OCI-LY3 (cell line): ENCODE measurements around the gene SLC38A11.
A peak's percentile ranks its signal among the peaks of the same experiment; 100 is the strongest.
"Not testable (repeated sequence)": the region's sequence is repeated elsewhere in the genome, so short reads cannot be mapped to it uniquely, and the experiment has no call there.

ENCODE experiments used
- H2AFZ ChIP-seq: fragments of 200-600, 300-600 bp; shearing (Covaris generic); 2 replicates; pipeline ENCODE4 v1.6.0; 2014; ENCODE audit warnings: antibody characterized with exemption, low read depth, low read length
- H3K27ac ChIP-seq: fragments of 200-600, 300-600 bp; sonication (generic); 2 replicates; pipeline ENCODE4 v1.5.1; 2014; ENCODE audit warnings: mild to moderate bottlenecking, low read length, moderate library complexity, mixed read lengths
- H3K27me3 ChIP-seq: fragments of 200-600, 300-600 bp; sonication (generic); 2 replicates; pipeline ENCODE4 v1.6.1; 2014; ENCODE audit warnings: low read depth, low read length, mixed read lengths
- H3K36me3 ChIP-seq: fragments of 200-600, 300-600 bp; sonication (generic); replicated peaks from 2 replicates; pipeline ENCODE3; 2014; ENCODE audit warnings: low read depth, low read length, mixed read lengths
- H3K4me1 ChIP-seq: fragments of 300-600, 200-600 bp; sonication (generic); 2 replicates; pipeline ENCODE4 v1.6.1; 2014; ENCODE audit warnings: low read length, mixed read lengths
- H3K4me2 ChIP-seq: fragments of 200-600, 300-600 bp; sonication (generic); 2 replicates; pipeline ENCODE4 v1.6.1; 2014; ENCODE audit warnings: low read length, mixed read lengths
- H3K4me3 ChIP-seq: fragments of 300-600, 200-600 bp; sonication (generic); 2 replicates; pipeline ENCODE4 v1.5.1; 2014; ENCODE audit warnings: antibody characterized with exemption, mild to moderate bottlenecking, low read length, moderate library complexity
- H3K79me2 ChIP-seq: fragments of 300-600, 200-600 bp; shearing (Covaris generic); 2 replicates; pipeline ENCODE4 v1.6.1; 2014; ENCODE audit warnings: mild to moderate bottlenecking, low read length, mixed read lengths
- H3K9ac ChIP-seq: fragments of 300-600, 200-600 bp; shearing (Covaris generic); 2 replicates; pipeline ENCODE4 v1.6.0; 2014; ENCODE audit warnings: mild to moderate bottlenecking, low read length, moderate library complexity
- H3K9me3 ChIP-seq: fragments of 200-600, 300-600 bp; shearing (Covaris generic); 2 replicates; pipeline ENCODE4 v1.6.1; 2014; ENCODE audit warnings: low read length, mixed read lengths; ENCODE audit not compliant: insufficient read depth
- H4K20me1 ChIP-seq: fragments of 200-600, 300-600 bp; sonication (generic); 2 replicates; pipeline ENCODE4 v1.6.1; 2016; ENCODE audit warnings: low read length, mixed read lengths; ENCODE audit not compliant: insufficient read depth
- CTCF ChIP-seq: fragments of 200-600, 300-600 bp; sonication (generic); IDR thresholded peaks from 2 replicates; pipeline ENCODE4 v1.5.1; 2014; ENCODE audit warnings: antibody characterized with exemption, low read length, low read depth
- EZH2phosphoT487 ChIP-seq: fragments of 200-600 bp; shearing (Covaris generic); IDR thresholded peaks from 2 replicates; pipeline ENCODE4 v1.6.1; 2018; ENCODE audit warnings: antibody characterized with exemption, mixed run types, low read depth

Gene SLC38A11

GRCh38 chr2:164954954-164955701, at the start of gene SLC38A11:
TSS of gene SLC38A11 (minus strand) at chr2:164955525. CDS start at chr2:164955247, 278 bp downstream.
- no peaks in the 10 kb centered on the region for H3K79me2 ChIP-seq
- no peak for TF ChIP-seq CTCF
- no peak for TF ChIP-seq EZH2phosphoT487
- peaks cover 14% of the 10 kb centered on the region for H3K27me3 ChIP-seq
- peaks cover 12% of the 10 kb centered on the region for H3K4me1 ChIP-seq
- H3K36me3 ChIP-seq: no peaks in the 10 kb centered on the region
- no peak within 1 kb of the TSS for H3K9ac ChIP-seq
- H4K20me1 ChIP-seq: no peaks in the 10 kb centered on the region
- H3K9me3 ChIP-seq: no peaks in the 10 kb centered on the region
- H3K4me3 ChIP-seq: peak within 1 kb of the TSS; percentile 65
- H3K4me2 ChIP-seq: peak within 1 kb of the TSS; percentile 74
- H2AFZ ChIP-seq: peak within 1 kb of the TSS; percentile 75
- no peak within 1 kb of the TSS for H3K27ac ChIP-seq

GRCh38 chr2:165003443-165004130, 48.3 kb upstream of the SLC38A11 start:
- H3K4me1 ChIP-seq: peaks cover 19% of the 10 kb centered on the region

DNA sequence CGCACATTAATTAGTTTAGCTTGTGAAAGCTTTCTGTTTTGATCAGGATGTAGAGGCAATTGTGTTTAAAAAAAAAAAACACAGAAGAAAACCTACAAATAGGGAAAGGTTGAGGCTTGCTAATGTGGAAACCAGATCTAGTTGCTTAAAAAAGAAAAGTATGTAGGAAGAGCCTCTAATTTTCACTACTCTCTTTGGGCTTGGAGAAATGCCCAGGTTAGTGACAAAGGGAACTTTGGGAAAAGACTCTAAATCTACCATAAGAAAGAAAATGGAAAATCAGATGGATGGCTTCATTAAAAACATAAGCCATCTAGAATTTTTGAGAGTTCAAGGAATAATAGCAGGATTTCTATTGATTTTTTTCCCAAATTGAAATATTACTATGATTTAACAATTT, 47.3 kb upstream of the SLC38A11 start:
- TF ChIP-seq CTCF (no peak), EZH2phosphoT487 (no peak)
- H2AFZ ChIP-seq: no peak overlapping the region
- no peak overlapping the region for H3K9ac ChIP-seq
- H3K36me3 ChIP-seq: peaks cover 9% of the 10 kb centered on the region
- H3K9me3 ChIP-seq: no peaks in the 10 kb centered on the region
- H3K4me1 ChIP-seq: peaks cover 10% of the 10 kb centered on the region
- no peak overlapping the region for H3K27ac ChIP-seq
- no peak overlapping the region for H3K4me2 ChIP-seq
- peaks cover 77% of the 10 kb centered on the region for H3K79me2 ChIP-seq
- H3K27me3 ChIP-seq: no peaks in the 10 kb centered on the region
- H3K4me3 ChIP-seq: no peak overlapping the region
- H4K20me1 ChIP-seq: peaks cover 31% of the 10 kb centered on the region

More at GRCh38 chr2:165003443-165004130, 48.3 kb upstream of the SLC38A11 start:
- Histone ChIP-seq H2AFZ (no peak overlapping the region), H3K9me3 (no peaks in the 10 kb centered on the region), H3K9ac (no peak overlapping the region), H3K79me2 (peaks cover 77% of the 10 kb centered on the region), H3K4me2 (no peak overlapping the region), H3K4me3 (no peak overlapping the region), H3K27me3 (no peaks in the 10 kb centered on the region), H4K20me1 (peaks cover 41% of the 10 kb centered on the region), H3K36me3 (peaks cover 16% of the 10 kb centered on the region), H3K27ac (no peak overlapping the region)
- TF ChIP-seq EZH2phosphoT487 (no peak), CTCF (no peak)

DNA sequence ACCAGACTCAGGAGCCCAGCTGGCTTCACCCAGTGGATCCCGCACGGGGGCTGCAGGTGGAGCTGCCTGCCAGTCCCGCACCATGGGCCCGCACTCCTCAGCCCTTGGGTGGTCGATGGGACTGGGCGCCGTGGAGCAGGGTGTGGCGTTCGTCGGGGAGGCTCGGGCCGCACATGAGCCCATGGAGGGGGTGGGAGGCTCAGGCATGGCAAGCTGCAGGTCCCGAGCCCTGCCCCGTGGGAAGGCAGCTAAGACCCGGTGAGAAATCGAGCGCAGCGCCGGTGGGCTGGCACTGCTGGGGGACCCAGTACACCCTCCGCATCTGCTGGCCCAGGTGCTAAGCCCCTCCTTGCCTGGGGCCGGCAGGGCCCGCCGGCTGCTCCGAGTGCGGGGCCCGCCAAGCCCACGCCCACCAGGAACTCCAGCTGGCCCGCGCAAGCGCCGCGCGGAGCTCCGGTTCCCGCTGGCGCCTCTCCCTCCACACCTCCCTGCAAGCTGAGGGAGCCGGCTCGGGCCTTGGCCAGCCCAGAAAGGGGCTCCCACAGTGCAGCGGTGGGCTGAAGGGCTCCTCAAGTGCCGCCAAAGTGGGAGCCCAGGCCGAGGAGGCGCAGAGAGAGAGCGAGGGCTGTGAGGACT, 39.5 kb upstream of the SLC38A11 start:
- Histone ChIP-seq H3K4me3 (peak overlapping the region; percentile 79), H3K4me2 (peak overlapping the region; percentile 60), H3K79me2 (peaks cover 55% of the 10 kb centered on the region), H3K4me1 (peaks cover 36% of the 10 kb centered on the region)
- H3K27ac ChIP-seq, H2AFZ ChIP-seq, H4K20me1 ChIP-seq, H3K27me3 ChIP-seq, H3K9ac ChIP-seq, H3K36me3 ChIP-seq, H3K9me3 ChIP-seq: not testable (repeated sequence)
